Adrenal gland (tissue), 5 donors: ENCODE measurements around the gene PPIL1.

Source experiments
- CTCF ChIP-seq, 6 experiments: fragments of 450-650 bp in 4 of 6; fragments of 200-600 bp in 2 of 6; sonication (generic) in 1 of 6; IDR thresholded peaks; 1 replicate in 5 of 6; 2 replicates in 1 of 6; pipeline versions ENCODE4 v1.5.1 to v1.8.0; 2016 to 2021; ENCODE audit warnings: antibody characterized with exemption in 6 of 6, mild to moderate bottlenecking in 2 of 6, moderate library complexity in 1 of 6
- POLR2A ChIP-seq, 2 donors: fragments of 450-650 bp; IDR thresholded peaks; one replicate each; pipeline ENCODE4 v1.6.1; 2017; ENCODE audit warnings: antibody characterized with exemption in 2 of 2, mild to moderate bottlenecking in 2 of 2, moderate library complexity in 1 of 2
- donor health status: DM: no; HTN: no; CAD: no.

GRCh38 chr6:36817176-36817817, 57.3 kb downstream of the PPIL1 start:
- TF ChIP-seq CTCF (IDR thresholded peaks at IDR 0.05) (no peak), POLR2A (IDR thresholded peaks at IDR 0.05) (no peak)
